Heart right ventricle (tissue), 16 donors: Measurements from ENCODE around the gene C17orf107. TPM values are rescaled to one million over a fixed set of nuclear protein-coding genes. Genes with fewer than 3 reads are reported as not detected.

Source experiments
- ATAC-seq, 8 donors: fragments of 200-7000 bp; cut with Tn5 transposase; one replicate each; pipeline ENCODE4 v1.9.1; 2020; ENCODE audit warnings: mild to moderate bottlenecking in 8 of 8, moderate library complexity in 8 of 8, moderate number of reproducible peaks in 1 of 8
- DNase-seq, 2 donors: peaks; one replicate each; pipeline ENCODE4 v3.0.0-alpha.2; 2020
- H3K27ac ChIP-seq, 10 donors: fragments of 200-600 bp; sonication (generic) in 2 of 10; one replicate each; pipeline versions ENCODE4 v1.5.0 to v1.8.0; 2020 to 2022; ENCODE audit warnings: mild to moderate bottlenecking in 3 of 10
- H3K27me3 ChIP-seq, 7 donors: fragments of 200-600 bp; one replicate each; pipeline ENCODE4 v1.8.0; 2021 to 2022; ENCODE audit warnings: mild to moderate bottlenecking in 2 of 7
- H3K36me3 ChIP-seq, 9 donors: fragments of 200-600 bp; sonication (generic) in 1 of 9; one replicate each; pipeline versions ENCODE4 v1.5.0 to v1.8.0; 2020 to 2022; ENCODE audit warnings: mild to moderate bottlenecking in 2 of 9
- H3K4me1 ChIP-seq, 9 donors: fragments of 200-600 bp; sonication (generic) in 1 of 9; one replicate each; pipeline versions ENCODE4 v1.5.0 to v1.8.0; 2020 to 2022; ENCODE audit warnings: mild to moderate bottlenecking in 4 of 9
- H3K4me3 ChIP-seq, 10 donors: fragments of 200-600 bp; sonication (generic) in 2 of 10; one replicate each; pipeline versions ENCODE4 v1.5.0 to v1.8.0; 2020 to 2022; ENCODE audit warnings: mild to moderate bottlenecking in 7 of 10, moderate library complexity in 2 of 10
- H3K9me3 ChIP-seq, 11 donors: fragments of 200-600 bp in 10 of 11; sonication (generic) in 2 of 11; one replicate each; pipeline versions ENCODE4 v1.5.0 to v1.8.0; 2013 to 2022; ENCODE audit warnings: mild to moderate bottlenecking in 2 of 11, control low read depth in 1 of 11, moderate library complexity in 1 of 11
- WGBS, 2 donors: extraction: QIAGEN DNeasy Blood & Tissue Kit; methylation state at CpG; one replicate each; pipeline ENCODE4 v1.1.7; 2013; ENCODE audit warnings: inconsistent platforms in 1 of 2; 5-methylcytosine and 5-hydroxymethylcytosine counted together
- intact Hi-C, 10 donors: fragments of 100-400 bp; cut with DNase I; formaldehyde crosslinking; loops; one replicate each; pipeline versions ENCODE4 v1.11.1 to v1.14.2; 2022
- polyA plus RNA-seq, 2 donors: library from polyadenylated mRNA; stranded (reverse); fragments of 200-250 nt; gene quantifications; one replicate each; pipeline ENCODE4 v1.2.3, GENCODE V29; 2013
- total RNA-seq, 10 donors: library from RNA; stranded (reverse); fragmentation: NEBNext Ultra II Directional in 3 of 10; extraction: Animal tissue kit (Norgen Biotek cat#: 25700) in 3 of 10; gene quantifications; one replicate each; pipeline versions ENCODE4 v1.2.1 to v1.2.4, GENCODE V29; 2021 to 2023
- TF ChIP-seq, protein P1 (sequence below), 9 donors: fragments of 200-600 bp; sonication (generic) in 2 of 9; IDR thresholded peaks; one replicate each; pipeline versions ENCODE4 v1.5.0 to v1.8.0; 2021 to 2022; ENCODE audit warnings: antibody characterized with exemption in 9 of 9, mild to moderate bottlenecking in 5 of 9, moderate library complexity in 1 of 9
- donor health status: Arrhythmogenic right ventricular cardiomyopathy.
- donor health status: ischemic (EF 13 %, LVEDD 7.1; RV severe dilation, severe dysfunction).
- donor health status: healthy with polysubstance abuse.
- donor health status: DM: no; HTN: yes; CAD: no.
- donor health status: DM: no; HTN: no; CAD: no.
- donor health status: ischemic (EF 25% LVEDD 6.9; RV normal size, moderate dysfunction).
- donor health status: ischemic (EF 25% LVEDD 5.7; RV mildly dilated, moderate dysfunction).
- donor health status: healthy.
- donor health status: DM: yes; HTN: yes; CAD: no.
- donor health status: Ischemic cardiomyopathy.
- donor health status: ischemic (EF 35%, LVEDD 5.7; RV mildly dilated, moderate dysfunction).
- donor health status: nonischemic (EF 11% LVEDD 7.7; RV severe dilation, severe dysfunction).
- donor health status: DM: yes; HTN: yes; CAD: no.
- donor health status: PGD.
- donor health status: ischemic (EF 29% LVEDD 5.4; RV normal size, mild dysfunction).
- donor health status: nonischemic (EF 23%, LVEDD 6.1; RV moderate dilation, normal function).

Gene C17orf107
- total and polyA plus RNA-seq, 12 donors = 0.28 to 0.86 (median 0.44) TPM; not detected in 1

DNA sequence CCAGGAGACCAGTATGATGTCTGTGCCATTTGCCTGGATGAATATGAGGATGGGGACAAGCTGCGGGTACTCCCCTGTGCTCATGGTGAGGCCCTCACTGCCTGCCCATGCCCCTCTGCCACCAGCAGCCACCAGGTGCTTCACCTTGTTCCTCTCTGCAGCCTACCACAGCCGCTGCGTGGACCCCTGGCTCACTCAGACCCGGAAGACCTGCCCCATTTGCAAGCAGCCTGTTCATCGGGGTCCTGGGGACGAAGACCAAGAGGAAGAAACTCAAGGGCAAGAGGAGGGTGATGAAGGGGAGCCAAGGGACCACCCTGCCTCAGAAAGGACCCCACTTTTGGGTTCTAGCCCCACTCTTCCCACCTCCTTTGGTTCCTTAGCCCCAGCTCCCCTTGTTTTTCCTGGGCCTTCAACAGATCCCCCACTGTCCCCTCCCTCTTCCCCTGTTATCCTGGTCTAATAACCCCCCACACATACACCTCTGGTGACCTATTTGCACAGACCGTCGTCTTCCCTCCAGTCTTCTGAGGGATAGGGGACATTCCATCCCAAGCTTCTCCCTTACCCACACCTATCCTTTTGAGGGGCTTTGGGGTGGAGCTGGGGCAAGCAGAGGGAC lies 45.3 kb downstream of the C17orf107 start:
- peak overlapping the region in 3 of 10 donors; percentile 15 to 100 (median 95) for H3K4me3 ChIP-seq
- H3K4me1 ChIP-seq = peaks cover 18 to 71% (median 57%) of the 10 kb centered on the region in 9 donors
- H3K27ac ChIP-seq = peak overlapping the region in 8 of 10 donors; percentile 14 to 100 (median 72)
- WGBS, 2 donors = 64 to 65% methylated on average over 8 of the region's 8 CpGs
- ATAC-seq = no peak
- no peak for DNase-seq
- TF ChIP-seq, protein P1, sequence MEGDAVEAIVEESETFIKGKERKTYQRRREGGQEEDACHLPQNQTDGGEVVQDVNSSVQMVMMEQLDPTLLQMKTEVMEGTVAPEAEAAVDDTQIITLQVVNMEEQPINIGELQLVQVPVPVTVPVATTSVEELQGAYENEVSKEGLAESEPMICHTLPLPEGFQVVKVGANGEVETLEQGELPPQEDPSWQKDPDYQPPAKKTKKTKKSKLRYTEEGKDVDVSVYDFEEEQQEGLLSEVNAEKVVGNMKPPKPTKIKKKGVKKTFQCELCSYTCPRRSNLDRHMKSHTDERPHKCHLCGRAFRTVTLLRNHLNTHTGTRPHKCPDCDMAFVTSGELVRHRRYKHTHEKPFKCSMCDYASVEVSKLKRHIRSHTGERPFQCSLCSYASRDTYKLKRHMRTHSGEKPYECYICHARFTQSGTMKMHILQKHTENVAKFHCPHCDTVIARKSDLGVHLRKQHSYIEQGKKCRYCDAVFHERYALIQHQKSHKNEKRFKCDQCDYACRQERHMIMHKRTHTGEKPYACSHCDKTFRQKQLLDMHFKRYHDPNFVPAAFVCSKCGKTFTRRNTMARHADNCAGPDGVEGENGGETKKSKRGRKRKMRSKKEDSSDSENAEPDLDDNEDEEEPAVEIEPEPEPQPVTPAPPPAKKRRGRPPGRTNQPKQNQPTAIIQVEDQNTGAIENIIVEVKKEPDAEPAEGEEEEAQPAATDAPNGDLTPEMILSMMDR (IDR thresholded peaks at IDR 0.05) = no peak
- intact Hi-C loops = loop anchor here in 3 of 10 donors (5.0 kb wide), 3 partner anchors 37 to 53 kb away; partner anchors contain the start of genes CAMTA2 (in 2 of the 3), INCA1 (in 1 of the 3) and KIF1C (in 1 of the 3)
- peaks cover 0 to 59% (median 15%) of the 10 kb centered on the region in 9 donors for H3K36me3 ChIP-seq
- H3K27me3 ChIP-seq = no peaks in the 10 kb centered on the region
- no peaks in the 10 kb centered on the region for H3K9me3 ChIP-seq

DNA sequence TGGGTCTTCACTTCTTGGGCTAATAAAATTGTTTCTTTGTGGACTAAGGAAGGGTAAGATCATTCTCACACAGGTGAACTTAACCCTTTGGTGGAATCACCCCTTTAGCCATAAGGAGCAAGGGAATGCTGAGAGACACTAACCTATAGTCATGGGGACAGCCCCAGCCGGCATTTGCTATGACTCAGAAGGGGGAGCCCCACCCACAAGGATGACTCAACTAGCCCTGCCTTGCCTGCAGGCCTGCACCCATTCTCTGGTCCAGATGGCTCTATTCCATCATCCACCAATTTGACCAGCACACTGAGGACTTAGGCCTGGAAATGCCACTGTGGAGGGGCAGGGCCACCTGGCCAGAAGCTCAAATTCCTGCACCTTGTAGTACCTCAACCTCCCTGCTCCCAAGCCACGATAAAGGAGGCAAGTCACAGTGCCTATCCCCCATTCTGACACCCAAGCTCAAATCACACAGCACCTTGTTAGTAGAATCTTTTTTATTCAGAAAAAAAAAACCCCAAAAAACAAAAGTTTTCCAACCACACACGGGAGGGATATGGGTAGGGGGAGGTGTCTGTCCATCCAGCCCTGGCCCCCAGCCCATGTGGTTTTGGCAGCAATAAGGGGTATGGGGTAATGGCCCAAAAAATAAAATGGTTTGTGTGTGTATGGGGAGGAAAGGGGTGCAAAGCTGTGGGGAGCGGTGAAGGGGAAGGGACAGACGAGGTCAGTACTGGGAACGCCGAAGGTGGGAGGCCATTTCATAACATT lies 46.0 kb downstream of the C17orf107 start:
- DNase-seq (peak; percentile 49 to 68), ATAC-seq (peak in 2 of 8 donors; percentile 23 to 29)
- 50 to 58% methylated on average over 7 of the region's 7 CpGs for WGBS, 2 donors
- Histone ChIP-seq H3K36me3 (peaks cover 0 to 59% (median 15%) of the 10 kb centered on the region in 9 donors), H3K4me3 (peak overlapping the region in 6 of 10 donors; percentile 6 to 100 (median 55)), H3K4me1 (peaks cover 22 to 75% (median 63%) of the 10 kb centered on the region in 9 donors), H3K9me3 (no peaks in the 10 kb centered on the region), H3K27me3 (no peaks in the 10 kb centered on the region), H3K27ac (peak overlapping the region in 9 of 10 donors; percentile 13 to 100 (median 46))
- TF ChIP-seq, protein P1 (IDR thresholded peaks at IDR 0.05) = no peak
- intact Hi-C loops = loop anchor here in 2 of 10 donors (5.0 kb wide), 2 partner anchors 38 to 52 kb away; partner anchors contain the start of genes INCA1 (in 1 of the 2) and KIF1C (in 1 of the 2)

DNA sequence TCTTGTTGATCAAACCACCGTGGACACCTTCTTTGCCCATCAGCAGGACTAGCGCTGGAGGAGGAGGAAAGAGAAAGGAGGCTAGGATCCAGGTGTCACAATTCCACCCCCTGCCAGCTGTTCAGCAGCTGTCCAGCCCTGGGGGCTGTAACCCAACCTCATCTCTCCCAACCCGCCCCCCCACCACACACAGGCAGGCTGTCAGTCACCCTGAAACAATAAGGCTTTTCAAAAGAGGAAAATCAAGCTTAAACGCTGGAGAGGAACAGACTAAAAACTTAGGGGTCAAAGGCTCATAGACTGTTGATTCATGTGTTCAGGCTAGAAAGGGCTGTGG lies 46.6 kb downstream of the C17orf107 start:
- TF ChIP-seq, protein P1 (IDR thresholded peaks at IDR 0.05) = no peak
- ATAC-seq (no peak), DNase-seq (no peak)
- peak overlapping the region in 6 of 10 donors; percentile 13 to 100 (median 99) for H3K27ac ChIP-seq
- H3K27me3 ChIP-seq = no peaks in the 10 kb centered on the region
- H3K36me3 ChIP-seq = peaks cover 0 to 59% (median 15%) of the 10 kb centered on the region in 9 donors
- intact Hi-C loops = loop anchor here in 2 of 10 donors (5.0 kb wide), 2 partner anchors 39 to 51 kb away; partner anchors contain the start of genes INCA1 (in 1 of the 2) and KIF1C (in 1 of the 2)
- peaks cover 23 to 80% (median 65%) of the 10 kb centered on the region in 9 donors for H3K4me1 ChIP-seq
- peak overlapping the region in 8 of 10 donors; percentile 91 to 100 (median 98) for H3K4me3 ChIP-seq
- no peaks in the 10 kb centered on the region for H3K9me3 ChIP-seq
- 45 to 47% methylated on average over 4 of the region's 4 CpGs for WGBS, 2 donors
